ENCODE measurements around the gene EXOC6.

- TF ChIP-seq EZH2 (IDR thresholded peaks at IDR 0.05; ENCODE audit: low read length) (no peak), CTCF (optimal IDR thresholded peaks at IDR 0.05 in 1 of 3, IDR thresholded peaks at IDR 0.05 in 1 of 3, conservative IDR thresholded peaks at IDR 0.05 in 1 of 3; ENCODE audit: extremely low read depth in 1 of 3, insufficient read depth in 2 of 3, low read length in 3 of 3) (no peak)
Observed at GRCh38 chr10:92969151-92969550, 120.8 kb downstream of the EXOC6 start.
